OCI-LY1 (cell line): ENCODE measurements around the gene ANKRD1.

ENCODE experiments used
- H2AFZ ChIP-seq: fragments of 200-600 bp; sonication (generic), shearing (Covaris generic); 2 replicates; pipeline ENCODE4 v1.6.0; 2014; ENCODE audit warnings: antibody characterized with exemption, mild to moderate bottlenecking, low read length
- H3F3A ChIP-seq: fragments of 200-600 bp; sonication (generic), shearing (Covaris generic); 2 replicates; pipeline ENCODE4 v1.6.0; 2014; ENCODE audit warnings: mild to moderate bottlenecking, antibody characterized with exemption, low read length, moderate library complexity; ENCODE audit not compliant: insufficient read depth
- H3K27ac ChIP-seq: fragments of 200-600 bp; sonication (generic); 2 replicates; pipeline ENCODE4 v1.5.1; 2014; ENCODE audit warnings: low read length, mixed run types, mild to moderate bottlenecking, low read depth; ENCODE audit not compliant: poor library complexity, severe bottlenecking
- H3K27me3 ChIP-seq: fragments of 200-600 bp; sonication (generic); 2 replicates; pipeline ENCODE4 v1.6.0; 2014; ENCODE audit warnings: antibody characterized with exemption, mild to moderate bottlenecking, low read length, moderate library complexity; ENCODE audit not compliant: insufficient read depth
- H3K36me3 ChIP-seq: fragments of 200-600 bp; sonication (generic); 2 replicates; pipeline ENCODE4 v1.6.1; 2014; ENCODE audit warnings: mild to moderate bottlenecking, antibody characterized with exemption, low read length, moderate library complexity, mixed read lengths; ENCODE audit not compliant: insufficient read depth
- H3K4me1 ChIP-seq: fragments of 200-600 bp; sonication (generic); 2 replicates; pipeline ENCODE4 v1.5.1; 2014; ENCODE audit warnings: mild to moderate bottlenecking, low read length, moderate library complexity; ENCODE audit not compliant: insufficient read depth, severe bottlenecking
- H3K4me2 ChIP-seq: fragments of 200-600 bp; sonication (generic), shearing (Covaris generic); 2 replicates; pipeline ENCODE4 v1.6.1; 2014; ENCODE audit warnings: low read length
- H3K4me3 ChIP-seq: fragments of 200-600 bp; sonication (generic); 2 replicates; pipeline ENCODE4 v1.5.1; 2014; ENCODE audit warnings: low read length, low read depth, mild to moderate bottlenecking, mixed read lengths; ENCODE audit not compliant: poor library complexity, severe bottlenecking
- H3K79me2 ChIP-seq: fragments of 200-600 bp; shearing (Covaris generic); 2 replicates; pipeline ENCODE4 v1.6.1; 2016; ENCODE audit warnings: mixed run types, low read length, mixed read lengths; ENCODE audit not compliant: insufficient read depth
- H3K9ac ChIP-seq: fragments of 200-600 bp; sonication (generic), shearing (Covaris generic); 2 replicates; pipeline ENCODE4 v1.6.1; 2014; ENCODE audit warnings: mild to moderate bottlenecking, low read length, mixed read lengths
- H3K9me2 ChIP-seq: fragments of 200-600 bp; sonication (generic), shearing (Covaris generic); 2 replicates; pipeline ENCODE4 v1.6.1; 2014; ENCODE audit warnings: low read depth, mild to moderate bottlenecking, low read length, mixed read lengths
- H3K9me3 ChIP-seq: fragments of 200-600 bp; shearing (Covaris generic); 2 replicates; pipeline ENCODE4 v1.6.1; 2014; ENCODE audit warnings: low read length, mixed read lengths
- H4K20me1 ChIP-seq: fragments of 200-600 bp; sonication (generic), shearing (Covaris generic); 2 replicates; pipeline ENCODE4 v1.6.0; 2016; ENCODE audit warnings: mild to moderate bottlenecking, low read length; ENCODE audit not compliant: insufficient read depth
- EZH2 ChIP-seq: fragments of 200-600 bp; sonication (generic), shearing (Covaris generic); IDR thresholded peaks from 2 replicates; pipeline ENCODE4 v1.8.0; 2017; ENCODE audit warnings: borderline replicate concordance, mixed run types, mild to moderate bottlenecking, antibody characterized with exemption, low read length, moderate library complexity, mixed read lengths
- TF ChIP-seq, protein P1 (sequence below): fragments of 200-600 bp; sonication (generic), shearing (Covaris generic); IDR thresholded peaks from 2 replicates; pipeline ENCODE4 v1.5.1; 2017; ENCODE audit warnings: mild to moderate bottlenecking, antibody characterized with exemption, low read length, moderate library complexity, mixed read lengths

The ANKRD1 gene

DNA sequence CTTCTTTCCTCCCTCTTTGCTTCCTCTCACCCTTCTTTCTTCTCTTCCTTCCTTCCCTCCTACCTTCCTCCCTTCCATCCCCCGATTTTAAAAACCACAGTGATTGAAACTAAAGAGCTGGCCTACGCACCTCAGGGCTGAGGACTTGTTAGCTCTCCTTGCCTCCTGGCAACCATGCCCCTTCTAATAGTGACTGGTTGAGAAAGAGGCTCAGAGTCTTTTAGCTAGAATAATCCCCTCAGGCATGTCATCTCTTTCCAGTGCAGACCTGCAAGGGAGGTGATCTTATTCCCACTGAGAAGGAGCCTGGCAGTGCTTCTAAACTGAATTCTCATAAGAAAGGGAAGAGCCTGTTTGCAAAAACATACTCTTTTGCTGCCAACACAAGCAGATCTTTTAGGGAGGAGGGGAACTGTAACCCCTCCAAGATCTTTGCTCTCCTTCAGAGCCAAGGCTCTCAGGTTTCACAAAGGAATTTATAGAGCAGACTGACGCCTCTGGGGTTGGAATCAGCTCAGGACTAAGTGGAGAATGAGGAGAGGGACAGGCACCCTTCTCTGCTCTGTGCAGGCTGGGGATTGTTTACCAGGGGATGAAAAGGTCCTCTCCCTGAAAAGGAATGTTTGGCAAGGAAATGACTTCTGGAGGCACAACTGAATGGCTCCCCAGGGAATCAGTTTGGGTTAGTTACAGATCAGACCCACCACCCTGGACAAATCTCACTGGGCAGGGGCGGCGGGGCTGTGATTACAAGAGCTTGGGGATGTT lies 9.4 kb upstream of the ANKRD1 start:
- TF ChIP-seq, protein P1, sequence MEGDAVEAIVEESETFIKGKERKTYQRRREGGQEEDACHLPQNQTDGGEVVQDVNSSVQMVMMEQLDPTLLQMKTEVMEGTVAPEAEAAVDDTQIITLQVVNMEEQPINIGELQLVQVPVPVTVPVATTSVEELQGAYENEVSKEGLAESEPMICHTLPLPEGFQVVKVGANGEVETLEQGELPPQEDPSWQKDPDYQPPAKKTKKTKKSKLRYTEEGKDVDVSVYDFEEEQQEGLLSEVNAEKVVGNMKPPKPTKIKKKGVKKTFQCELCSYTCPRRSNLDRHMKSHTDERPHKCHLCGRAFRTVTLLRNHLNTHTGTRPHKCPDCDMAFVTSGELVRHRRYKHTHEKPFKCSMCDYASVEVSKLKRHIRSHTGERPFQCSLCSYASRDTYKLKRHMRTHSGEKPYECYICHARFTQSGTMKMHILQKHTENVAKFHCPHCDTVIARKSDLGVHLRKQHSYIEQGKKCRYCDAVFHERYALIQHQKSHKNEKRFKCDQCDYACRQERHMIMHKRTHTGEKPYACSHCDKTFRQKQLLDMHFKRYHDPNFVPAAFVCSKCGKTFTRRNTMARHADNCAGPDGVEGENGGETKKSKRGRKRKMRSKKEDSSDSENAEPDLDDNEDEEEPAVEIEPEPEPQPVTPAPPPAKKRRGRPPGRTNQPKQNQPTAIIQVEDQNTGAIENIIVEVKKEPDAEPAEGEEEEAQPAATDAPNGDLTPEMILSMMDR = no peak
- TF ChIP-seq EZH2 = no peak
- no peak overlapping the region for H3K4me2 ChIP-seq
- H3K4me3 ChIP-seq = no peak overlapping the region
- no peaks in the 10 kb centered on the region for H3K27me3 ChIP-seq
- H3K4me1 ChIP-seq = no peaks in the 10 kb centered on the region
- no peaks in the 10 kb centered on the region for H3K9me2 ChIP-seq
- no peak overlapping the region for H3K27ac ChIP-seq
- H3K9me3 ChIP-seq = no peaks in the 10 kb centered on the region
- no peak overlapping the region for H2AFZ ChIP-seq
- H3F3A ChIP-seq = no peaks in the 10 kb centered on the region
- no peak overlapping the region for H3K9ac ChIP-seq
- no peaks in the 10 kb centered on the region for H4K20me1 ChIP-seq
- no peaks in the 10 kb centered on the region for H3K36me3 ChIP-seq
- no peaks in the 10 kb centered on the region for H3K79me2 ChIP-seq

GRCh38 chr10:90929179-90929578 lies 8.3 kb upstream of the ANKRD1 start:
- no peaks in the 10 kb centered on the region for H4K20me1 ChIP-seq
- no peak overlapping the region for H2AFZ ChIP-seq
- H3K9ac ChIP-seq = no peak overlapping the region
- no peaks in the 10 kb centered on the region for H3K36me3 ChIP-seq
- H3K9me2 ChIP-seq = no peaks in the 10 kb centered on the region
- H3K4me2 ChIP-seq = no peak overlapping the region
- H3K9me3 ChIP-seq = no peaks in the 10 kb centered on the region
- H3K4me3 ChIP-seq = no peak overlapping the region
- H3K27me3 ChIP-seq = no peaks in the 10 kb centered on the region
- TF ChIP-seq, protein P1 = no peak
- TF ChIP-seq EZH2 = no peak
- no peaks in the 10 kb centered on the region for H3K4me1 ChIP-seq
- no peaks in the 10 kb centered on the region for H3K79me2 ChIP-seq
- no peaks in the 10 kb centered on the region for H3F3A ChIP-seq
- no peak overlapping the region for H3K27ac ChIP-seq

GRCh38 chr10:90927293-90927692 lies 6.4 kb upstream of the ANKRD1 start:
- no peaks in the 10 kb centered on the region for H3K9me3 ChIP-seq
- no peak overlapping the region for H3K9ac ChIP-seq

More at GRCh38 chr10:90927293-90927692, 6.4 kb upstream of the ANKRD1 start:
- Histone ChIP-seq H3K27ac (no peak overlapping the region), H3K4me1 (no peaks in the 10 kb centered on the region), H3K27me3 (no peaks in the 10 kb centered on the region), H3K9me2 (no peaks in the 10 kb centered on the region), H4K20me1 (no peaks in the 10 kb centered on the region), H3K4me3 (no peak overlapping the region), H2AFZ (no peak overlapping the region), H3K4me2 (no peak overlapping the region), H3K79me2 (no peaks in the 10 kb centered on the region), H3F3A (no peaks in the 10 kb centered on the region), H3K36me3 (no peaks in the 10 kb centered on the region)
- TF ChIP-seq, protein P1 = no peak
- TF ChIP-seq EZH2 = no peak
